GM19025 (cell line): Measurements from ENCODE around the gene DGCR6L.
"Not testable (repeated sequence)": the region's sequence is repeated elsewhere in the genome, so short reads cannot be mapped to it uniquely, and the experiment has no call there.

Experiments
- ATAC-seq: cut with Tn5 transposase; IDR thresholded peaks from one replicate; pipeline ENCODE4 v1.9.1; 2021; ENCODE audit warnings: mild to moderate bottlenecking, low read depth, moderate library complexity; ENCODE audit not compliant: unreplicated experiment

The DGCR6L gene

GRCh38 chr22:20328569-20328930 lies 8.7 kb upstream of the DGCR6L start:
- ATAC-seq: not testable (repeated sequence)

- ATAC-seq: not testable (repeated sequence)
These were observed 6.1 kb upstream of the DGCR6L start for GRCh38 chr22:20325996-20326395.

GRCh38 chr22:20324139-20324516 lies 4.3 kb upstream of the DGCR6L start:
- ATAC-seq: no peak

- ATAC-seq: not testable (repeated sequence)
These were observed 1.8 kb upstream of the DGCR6L start for GRCh38 chr22:20321552-20322211.

- ATAC-seq: not testable (repeated sequence)
These were observed 1.0 kb upstream of the DGCR6L start for GRCh38 chr22:20320659-20321551.

- no peak for ATAC-seq
These were observed 667 bp downstream of the DGCR6L start for GRCh38 chr22:20319041-20319744.

- ATAC-seq: not testable (repeated sequence)
These were observed 1.7 kb downstream of the DGCR6L start for GRCh38 chr22:20318043-20318688.

GRCh38 chr22:20317402-20318042 lies 2.3 kb downstream of the DGCR6L start:
- ATAC-seq: not testable (repeated sequence)

- ATAC-seq: no peak
These were observed 2.9 kb downstream of the DGCR6L start for GRCh38 chr22:20316844-20317401.

GRCh38 chr22:20316217-20316843 lies 3.5 kb downstream of the DGCR6L start:
- no peak for ATAC-seq

GRCh38 chr22:20315337-20316216 lies 4.3 kb downstream of the DGCR6L start:
- no peak for ATAC-seq

GRCh38 chr22:20314741-20315336 lies 5.0 kb downstream of the DGCR6L start:
- not testable (repeated sequence) for ATAC-seq

GRCh38 chr22:20314206-20314605 lies 5.7 kb downstream of the DGCR6L start:
- not testable (repeated sequence) for ATAC-seq

- not testable (repeated sequence) for ATAC-seq
These were observed 6.4 kb downstream of the DGCR6L start for GRCh38 chr22:20313306-20314077.

- ATAC-seq: no peak
These were observed 7.3 kb downstream of the DGCR6L start for GRCh38 chr22:20312396-20313191.

- not testable (repeated sequence) for ATAC-seq
These were observed 8.4 kb downstream of the DGCR6L start for GRCh38 chr22:20311249-20312062.
